HG02763 (cell line): ENCODE data around the gene TMTC3.

ENCODE experiments used
- ATAC-seq: cut with Tn5 transposase; IDR thresholded peaks from one replicate; pipeline ENCODE4 v1.9.1; 2021; ENCODE audit warnings: mild to moderate bottlenecking, moderate library complexity; ENCODE audit not compliant: unreplicated experiment

TMTC3 gene

GRCh38 chr12:88223519-88223918 is 81.4 kb downstream of the TMTC3 start:
- no peak for ATAC-seq

- no peak for ATAC-seq
Measured at GRCh38 chr12:88225776-88226175, 83.7 kb downstream of the TMTC3 start.

- ATAC-seq, result no peak
Measured at GRCh38 chr12:88227263-88227662, 85.2 kb downstream of the TMTC3 start.

GRCh38 chr12:88227871-88228270 is 85.8 kb downstream of the TMTC3 start:
- no peak for ATAC-seq

GRCh38 chr12:88228720-88229119 is 86.6 kb downstream of the TMTC3 start:
- no peak for ATAC-seq

GRCh38 chr12:88230271-88230670 is 88.2 kb downstream of the TMTC3 start:
- no peak for ATAC-seq

- no peak for ATAC-seq
Measured at GRCh38 chr12:88235183-88235833, 93.2 kb downstream of the TMTC3 start.

- ATAC-seq, result no peak
Measured at GRCh38 chr12:88237954-88238353, 95.8 kb downstream of the TMTC3 start.

GRCh38 chr12:88238406-88238805 is 96.3 kb downstream of the TMTC3 start:
- ATAC-seq, result no peak

GRCh38 chr12:88241862-88242570 is 99.9 kb downstream of the TMTC3 start:
- ATAC-seq, result no peak

- ATAC-seq, result no peak
Measured at GRCh38 chr12:88242571-88242925, 100.4 kb downstream of the TMTC3 start.

GRCh38 chr12:88242939-88243338 is 100.8 kb downstream of the TMTC3 start:
- no peak for ATAC-seq

GRCh38 chr12:88243982-88244381 is 101.9 kb downstream of the TMTC3 start:
- ATAC-seq, result no peak

GRCh38 chr12:88245905-88246304 is 103.8 kb downstream of the TMTC3 start:
- ATAC-seq, result no peak

- no peak for ATAC-seq
Measured at GRCh38 chr12:88247241-88247643, 105.1 kb downstream of the TMTC3 start.

GRCh38 chr12:88248606-88249005 is 106.5 kb downstream of the TMTC3 start:
- ATAC-seq, result no peak
